CD4-positive, alpha-beta T cell treated with Interleukin-12 subunit alpha and Interleukin-12 subunit beta, for 1 hour (primary cell): ENCODE data around the gene RIC8A.

ENCODE experiments used
- DNase-seq: peaks from one replicate; pipeline ENCODE4 v3.0.0-alpha.2; 2020

RIC8A gene

GRCh38 chr11:204587-205109, 2.9 kb upstream of the RIC8A start:
- no peak for DNase-seq

- DNase-seq, result no peak
These were observed 2.1 kb upstream of the RIC8A start for GRCh38 chr11:205221-206001.

- DNase-seq, result no peak
These were observed 1.5 kb upstream of the RIC8A start for GRCh38 chr11:206002-206384.

- DNase-seq, result peak; percentile 24
These were observed 841 bp upstream of the RIC8A start for GRCh38 chr11:206526-207207.

DNA sequence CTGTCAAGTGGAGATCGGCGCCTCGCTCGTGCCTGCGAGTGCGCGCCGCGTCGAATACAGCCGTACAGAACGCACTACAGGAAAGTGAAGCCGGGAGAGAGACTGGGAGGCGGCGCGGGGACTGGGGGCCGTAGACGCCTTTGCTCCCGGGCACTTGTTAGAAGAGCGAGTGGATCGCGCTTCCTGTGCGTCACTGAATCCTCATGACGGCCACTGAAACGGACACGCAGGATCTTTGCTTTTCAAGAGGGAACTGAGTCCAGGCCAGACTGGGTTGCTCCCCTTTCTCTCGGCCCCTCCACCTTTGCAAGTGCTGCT, 314 bp downstream of the RIC8A start:
- no peak for DNase-seq

DNA sequence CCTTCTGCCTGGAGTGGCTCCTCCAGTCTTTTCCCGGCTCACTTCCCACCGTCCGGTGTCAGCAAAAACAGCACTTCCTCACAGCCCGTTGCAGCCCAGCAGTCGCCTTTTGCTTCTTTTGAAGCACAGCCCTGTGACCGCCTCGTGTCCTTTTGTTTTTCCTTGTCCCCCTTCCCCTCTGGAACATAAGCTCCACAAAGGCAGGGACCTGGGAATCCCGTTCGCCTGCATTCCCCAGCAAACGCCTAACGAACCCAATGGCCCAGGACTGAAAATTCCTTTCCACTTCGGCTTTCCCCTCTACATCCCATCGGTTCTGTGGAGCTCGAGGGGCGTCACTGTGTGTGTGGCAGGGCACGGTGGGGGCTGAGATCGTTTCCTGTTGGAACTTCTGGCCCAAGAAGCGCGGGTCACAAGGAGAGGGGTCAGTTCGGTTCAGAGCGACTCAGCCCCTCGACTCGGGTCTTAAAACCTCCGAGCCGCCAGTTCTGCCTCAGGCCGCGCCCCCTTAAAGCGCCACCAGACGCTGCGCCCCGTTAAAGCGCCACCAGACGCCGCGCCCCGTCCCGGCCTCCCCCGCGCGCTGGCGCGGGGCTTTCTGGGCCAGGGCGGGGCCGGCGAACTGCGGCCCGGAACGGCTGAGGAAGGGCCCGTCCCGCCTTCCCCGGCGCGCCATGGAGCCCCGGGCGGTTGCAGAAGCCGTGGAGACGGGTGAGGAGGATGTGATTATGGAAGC, 841 bp downstream of the RIC8A start:
- DNase-seq, result peak; percentile 85

GRCh38 chr11:208917-209260, 1.4 kb downstream of the RIC8A start:
- DNase-seq, result no peak

GRCh38 chr11:209275-210121, 2.0 kb downstream of the RIC8A start:
- DNase-seq, result no peak

GRCh38 chr11:210122-210802, 2.8 kb downstream of the RIC8A start:
- no peak for DNase-seq

DNA sequence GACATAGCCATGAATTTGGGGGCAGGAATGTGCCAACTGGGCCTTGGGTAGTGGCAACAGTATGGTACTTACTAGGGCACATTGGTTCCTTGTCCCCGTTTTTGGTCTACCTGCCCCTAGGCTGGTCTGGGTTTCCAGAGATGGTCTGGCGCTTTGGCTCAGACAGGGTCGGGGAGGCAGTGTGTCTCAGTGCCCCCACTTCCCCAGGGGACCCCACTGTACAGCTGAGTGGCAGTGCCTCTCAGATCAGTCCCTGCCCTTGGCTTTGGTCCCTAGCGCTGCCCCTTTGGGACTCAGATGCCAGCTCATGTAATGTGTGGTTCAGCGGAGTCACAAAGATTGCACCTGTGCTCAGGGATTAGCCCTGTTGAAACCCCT, 3.3 kb downstream of the RIC8A start:
- no peak for DNase-seq

GRCh38 chr11:211295-211694, 3.8 kb downstream of the RIC8A start:
- no peak for DNase-seq

DNA sequence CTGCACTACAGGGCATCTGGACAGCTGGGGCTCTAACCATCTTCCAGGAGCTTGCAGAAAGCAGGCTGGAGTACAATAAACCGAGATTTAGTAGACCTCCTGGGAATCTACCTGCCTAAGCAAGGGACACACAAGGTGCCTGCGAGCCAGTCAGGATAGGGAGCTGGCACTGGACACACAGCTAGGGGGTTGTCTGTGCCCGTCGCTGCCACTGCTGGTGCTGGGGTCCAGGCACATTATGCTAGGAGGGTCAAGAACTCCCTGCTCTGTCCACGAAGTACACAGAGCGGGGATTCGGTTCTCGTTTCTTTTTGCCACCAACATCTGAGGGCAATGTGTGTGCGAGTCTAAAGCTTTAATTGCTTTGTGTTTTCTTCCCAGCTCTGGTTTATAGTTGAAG, 4.2 kb downstream of the RIC8A start:
- DNase-seq, result no peak

GRCh38 chr11:212150-213100, 4.9 kb downstream of the RIC8A start:
- DNase-seq, result no peak

- no peak for DNase-seq
These were observed 5.6 kb downstream of the RIC8A start for GRCh38 chr11:213111-213510.

- no peak for DNase-seq
These were observed 6.6 kb downstream of the RIC8A start for GRCh38 chr11:214083-214482.

DNA sequence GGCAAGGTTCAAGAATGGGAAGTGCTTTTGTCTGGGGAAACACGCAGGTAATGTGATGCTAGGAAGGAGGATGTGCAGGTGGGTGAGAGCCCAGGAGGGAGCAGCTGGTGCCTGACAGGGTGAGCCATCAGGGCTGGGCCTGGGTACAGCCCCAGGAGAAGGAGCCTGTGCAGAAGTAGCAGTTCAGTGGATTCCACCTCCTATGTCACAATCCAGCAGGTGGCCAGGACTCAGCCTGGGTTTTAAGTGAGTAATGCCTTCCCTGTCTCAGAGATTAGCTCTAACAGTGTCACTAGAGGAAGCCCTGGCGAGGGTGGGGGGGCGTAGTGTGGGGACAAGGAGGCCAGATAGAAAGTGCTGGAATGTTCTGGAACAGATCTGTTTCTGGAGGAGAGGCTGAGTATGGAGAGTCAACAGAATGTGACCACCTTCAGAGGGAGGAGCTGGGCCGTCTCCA, 8.1 kb downstream of the RIC8A start:
- no peak for DNase-seq

GRCh38 chr11:216081-216974, 8.8 kb downstream of the RIC8A start:
- DNase-seq, result no peak

- no peak for DNase-seq
These were observed 10.2 kb downstream of the RIC8A start for GRCh38 chr11:217704-218103.

- no peak for DNase-seq
These were observed 11.5 kb downstream of the RIC8A start for GRCh38 chr11:218815-219593.
